NCI-H82 treated with DMSO at 0.1 percent for 48 hours (cell line): ENCODE measurements around the gene TMEM53.

Source experiments
- DNase-seq: peaks from one replicate; lab custom pipeline; 2025; ENCODE audit not compliant: unreplicated experiment; lab: John Stamatoyannopoulos, UW

Gene TMEM53

GRCh38 chr1:44648529-44649250 is 25.6 kb downstream of the TMEM53 start:
- no peak for DNase-seq

- DNase-seq = no peak
Observed at GRCh38 chr1:44647896-44648295, 26.4 kb downstream of the TMEM53 start.

- DNase-seq = no peak
Observed at GRCh38 chr1:44646261-44647110, 27.8 kb downstream of the TMEM53 start.

- DNase-seq = no peak
Observed at GRCh38 chr1:44645476-44646244, 28.6 kb downstream of the TMEM53 start.

GRCh38 chr1:44644806-44645205 is 29.5 kb downstream of the TMEM53 start:
- DNase-seq = no peak

- no peak for DNase-seq
Observed at GRCh38 chr1:44643721-44644334, 30.5 kb downstream of the TMEM53 start.

- DNase-seq = no peak
Observed at GRCh38 chr1:44642925-44643324, 31.4 kb downstream of the TMEM53 start.

GRCh38 chr1:44642255-44642654 is 32.0 kb downstream of the TMEM53 start:
- no peak for DNase-seq

GRCh38 chr1:44641126-44642102 is 32.9 kb downstream of the TMEM53 start:
- no peak for DNase-seq

GRCh38 chr1:44640200-44640853 is 34.0 kb downstream of the TMEM53 start:
- DNase-seq = peak; percentile 96

GRCh38 chr1:44637702-44638411 is 36.4 kb downstream of the TMEM53 start:
- DNase-seq = peak; percentile 61

- DNase-seq = peak; percentile 84
Observed at GRCh38 chr1:44636688-44637598, 37.3 kb downstream of the TMEM53 start.

- no peak for DNase-seq
Observed at GRCh38 chr1:44636083-44636687, 38.1 kb downstream of the TMEM53 start.

GRCh38 chr1:44635439-44635838 is 38.8 kb downstream of the TMEM53 start:
- DNase-seq = no peak

GRCh38 chr1:44634606-44635189 is 39.6 kb downstream of the TMEM53 start:
- DNase-seq = peak; percentile 83

- DNase-seq = no peak
Observed at GRCh38 chr1:44632598-44632997, 41.7 kb downstream of the TMEM53 start.
